Loucy (cell line): Measurements from ENCODE around the gene ARID1B.
A peak's percentile ranks its signal among the peaks of the same experiment; 100 is the strongest.

ENCODE experiments used
- H2AFZ ChIP-seq: fragments of 200-600 bp; sonication (generic); 2 replicates; pipeline ENCODE4 v1.6.0; 2016; ENCODE audit warnings: antibody characterized with exemption, mild to moderate bottlenecking, low read length, moderate library complexity
- H3F3A ChIP-seq: fragments of 200-600 bp; 2 replicates; pipeline ENCODE4 v1.6.0; 2016; ENCODE audit warnings: antibody characterized with exemption, low read depth, mild to moderate bottlenecking
- H3K27me3 ChIP-seq: fragments of 200-600 bp; sonication (generic); 2 replicates; pipeline ENCODE4 v1.6.1; 2014; ENCODE audit warnings: low read length, mild to moderate bottlenecking; ENCODE audit not compliant: insufficient read depth, poor library complexity, severe bottlenecking
- H3K36me3 ChIP-seq: fragments of 200-600 bp; sonication (generic); 2 replicates; pipeline ENCODE4 v1.6.1; 2016; ENCODE audit warnings: low read length; ENCODE audit not compliant: insufficient read depth
- H3K4me1 ChIP-seq: fragments of 200-600 bp; sonication (generic); 2 replicates; pipeline ENCODE4 v1.5.1; 2014; ENCODE audit warnings: low read length, mild to moderate bottlenecking; ENCODE audit not compliant: insufficient read depth, poor library complexity, severe bottlenecking
- H3K4me2 ChIP-seq: fragments of 200-600 bp; sonication (generic); 2 replicates; pipeline ENCODE4 v1.6.0; 2014; ENCODE audit warnings: antibody characterized with exemption, low read length, low read depth, mild to moderate bottlenecking; ENCODE audit not compliant: poor library complexity, severe bottlenecking
- H3K4me3 ChIP-seq: fragments of 200-600 bp; sonication (generic); 2 replicates; pipeline ENCODE4 v1.5.1; 2014; ENCODE audit warnings: low read length, mild to moderate bottlenecking, mixed read lengths; ENCODE audit not compliant: poor library complexity, severe bottlenecking
- H3K79me2 ChIP-seq: fragments of 200-600 bp; sonication (generic); 2 replicates; pipeline ENCODE4 v1.6.1; 2014; ENCODE audit warnings: low read length; ENCODE audit not compliant: insufficient read depth
- H3K9ac ChIP-seq: fragments of 200-600 bp; sonication (generic); 2 replicates; pipeline ENCODE4 v1.6.0; 2014; ENCODE audit warnings: mild to moderate bottlenecking, low read depth, low read length, moderate library complexity; ENCODE audit not compliant: poor library complexity, severe bottlenecking
- H3K9me2 ChIP-seq: fragments of 200-600 bp; sonication (generic); replicated peaks from 2 replicates; pipeline ENCODE4 v1.6.1; 2016; ENCODE audit warnings: low read depth, low read length, mixed read lengths
- H3K9me3 ChIP-seq: fragments of 200-600 bp; sonication (generic); 2 replicates; pipeline ENCODE4 v1.6.1; 2014; ENCODE audit warnings: mild to moderate bottlenecking, antibody characterized with exemption, low read length, low read depth; ENCODE audit not compliant: insufficient read depth
- H4K20me1 ChIP-seq: fragments of 200-600 bp; sonication (generic); 2 replicates; pipeline ENCODE4 v1.6.0; 2014; ENCODE audit warnings: antibody characterized with exemption, low read length, mild to moderate bottlenecking; ENCODE audit not compliant: insufficient read depth, poor library complexity, severe bottlenecking
- EZH2phosphoT487 ChIP-seq: fragments of 200-600 bp; IDR thresholded peaks from 2 replicates; pipeline ENCODE4 v1.6.1; 2018; ENCODE audit warnings: antibody characterized with exemption, mild to moderate bottlenecking, moderate library complexity, borderline replicate concordance
- TF ChIP-seq, protein P1 (sequence below): fragments of 200-600 bp; sonication (generic); conservative IDR thresholded peaks from 2 replicates; pipeline ENCODE4 v1.5.1; 2014; ENCODE audit warnings: mild to moderate bottlenecking, antibody characterized with exemption, low read length

Gene ARID1B

DNA sequence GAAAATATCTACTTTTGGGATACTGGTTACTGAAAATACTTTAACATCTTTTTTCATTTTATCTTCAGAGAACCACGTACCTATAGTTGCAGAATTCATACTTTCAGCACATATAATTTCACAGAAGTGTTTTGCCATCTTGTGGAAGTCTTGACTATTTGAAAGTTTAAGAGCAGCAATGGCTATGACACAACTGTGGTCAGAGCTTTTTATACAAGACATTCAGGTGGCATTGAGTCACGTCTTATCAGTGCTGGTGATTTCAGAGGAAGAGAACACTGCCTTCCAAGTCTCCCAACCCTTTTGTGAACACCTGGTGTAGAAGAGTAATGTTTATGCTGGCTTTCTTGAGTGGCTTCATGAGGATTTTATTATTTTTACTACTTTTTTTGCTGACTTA, 171.6 kb downstream of the ARID1B start:
- Histone ChIP-seq H3K9me3 (no peaks in the 10 kb centered on the region), H3K4me1 (peaks cover 66% of the 10 kb centered on the region), H4K20me1 (peaks cover 57% of the 10 kb centered on the region), H2AFZ (no peak overlapping the region), H3K27me3 (no peaks in the 10 kb centered on the region), H3K36me3 (no peaks in the 10 kb centered on the region), H3K79me2 (peaks cover 94% of the 10 kb centered on the region), H3K9ac (no peak overlapping the region), H3F3A (peaks cover 6% of the 10 kb centered on the region), H3K4me3 (no peak overlapping the region), H3K9me2 (no peaks in the 10 kb centered on the region), H3K4me2 (peak overlapping the region; percentile 74)
- no peak for TF ChIP-seq EZH2phosphoT487
- TF ChIP-seq, protein P1, sequence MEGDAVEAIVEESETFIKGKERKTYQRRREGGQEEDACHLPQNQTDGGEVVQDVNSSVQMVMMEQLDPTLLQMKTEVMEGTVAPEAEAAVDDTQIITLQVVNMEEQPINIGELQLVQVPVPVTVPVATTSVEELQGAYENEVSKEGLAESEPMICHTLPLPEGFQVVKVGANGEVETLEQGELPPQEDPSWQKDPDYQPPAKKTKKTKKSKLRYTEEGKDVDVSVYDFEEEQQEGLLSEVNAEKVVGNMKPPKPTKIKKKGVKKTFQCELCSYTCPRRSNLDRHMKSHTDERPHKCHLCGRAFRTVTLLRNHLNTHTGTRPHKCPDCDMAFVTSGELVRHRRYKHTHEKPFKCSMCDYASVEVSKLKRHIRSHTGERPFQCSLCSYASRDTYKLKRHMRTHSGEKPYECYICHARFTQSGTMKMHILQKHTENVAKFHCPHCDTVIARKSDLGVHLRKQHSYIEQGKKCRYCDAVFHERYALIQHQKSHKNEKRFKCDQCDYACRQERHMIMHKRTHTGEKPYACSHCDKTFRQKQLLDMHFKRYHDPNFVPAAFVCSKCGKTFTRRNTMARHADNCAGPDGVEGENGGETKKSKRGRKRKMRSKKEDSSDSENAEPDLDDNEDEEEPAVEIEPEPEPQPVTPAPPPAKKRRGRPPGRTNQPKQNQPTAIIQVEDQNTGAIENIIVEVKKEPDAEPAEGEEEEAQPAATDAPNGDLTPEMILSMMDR, result peak; percentile 18

DNA sequence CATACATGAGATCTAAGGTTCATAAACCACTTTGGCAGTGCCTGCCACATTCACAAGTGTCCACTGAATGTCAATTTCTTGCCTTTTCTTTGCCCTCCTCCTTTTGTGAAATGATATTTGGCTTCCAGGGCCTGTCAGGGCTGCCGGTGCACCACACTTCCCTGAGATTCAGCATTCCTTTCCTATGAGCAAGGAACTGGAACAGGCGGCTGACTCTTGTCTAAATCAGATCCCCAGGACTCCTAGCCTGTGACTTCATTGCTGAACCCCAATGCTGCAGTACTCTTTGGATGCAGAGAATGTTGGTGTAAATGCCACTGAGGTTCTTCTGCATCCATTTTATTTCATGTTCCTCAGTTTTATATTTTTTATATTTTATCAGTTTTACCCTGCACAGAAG, 172.2 kb downstream of the ARID1B start:
- no peak overlapping the region for H3K9ac ChIP-seq
- H3K27me3 ChIP-seq, result no peaks in the 10 kb centered on the region
- H3F3A ChIP-seq, result peaks cover 9% of the 10 kb centered on the region
- peaks cover 71% of the 10 kb centered on the region for H3K4me1 ChIP-seq
- no peak overlapping the region for H3K4me3 ChIP-seq
- no peak overlapping the region for H2AFZ ChIP-seq
- H3K9me3 ChIP-seq, result no peaks in the 10 kb centered on the region
- no peaks in the 10 kb centered on the region for H3K36me3 ChIP-seq
- TF ChIP-seq, protein P1, result no peak
- TF ChIP-seq EZH2phosphoT487, result no peak
- peaks cover 58% of the 10 kb centered on the region for H4K20me1 ChIP-seq
- peaks cover 94% of the 10 kb centered on the region for H3K79me2 ChIP-seq
- H3K4me2 ChIP-seq, result peak overlapping the region; percentile 74
- H3K9me2 ChIP-seq, result no peaks in the 10 kb centered on the region

DNA sequence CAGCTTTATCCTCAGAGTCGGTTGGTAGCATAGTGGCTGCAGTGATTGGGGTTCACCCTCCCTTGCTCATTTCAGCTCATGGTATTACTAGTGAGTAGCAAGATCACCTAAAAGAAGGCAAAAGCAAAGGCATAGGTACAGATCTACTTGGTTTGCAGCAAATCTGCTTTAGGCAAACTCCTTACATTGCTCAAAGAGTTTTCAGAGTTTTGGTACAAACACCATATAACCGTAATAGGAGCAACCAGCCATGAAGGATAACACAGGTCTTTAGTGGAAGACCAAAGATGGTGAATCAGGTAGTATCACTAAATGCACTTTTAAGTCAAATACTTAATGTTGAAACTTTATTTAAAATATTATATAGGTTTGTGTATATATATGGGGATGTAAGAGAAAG, 172.9 kb downstream of the ARID1B start:
- Histone ChIP-seq H3K4me3 (peak overlapping the region; percentile 61), H2AFZ (no peak overlapping the region), H3K9me3 (no peaks in the 10 kb centered on the region), H3F3A (peaks cover 9% of the 10 kb centered on the region), H3K4me2 (peak overlapping the region; percentile 74), H3K4me1 (peaks cover 78% of the 10 kb centered on the region), H3K79me2 (peaks cover 95% of the 10 kb centered on the region), H3K36me3 (no peaks in the 10 kb centered on the region), H3K9ac (peak overlapping the region; percentile 30), H3K27me3 (no peaks in the 10 kb centered on the region), H3K9me2 (no peaks in the 10 kb centered on the region), H4K20me1 (peaks cover 64% of the 10 kb centered on the region)
- TF ChIP-seq, protein P1, result no peak
- no peak for TF ChIP-seq EZH2phosphoT487
